ENCODE measurements around the gene CADM2. TPM values are rescaled to one million over a fixed set of nuclear protein-coding genes. Genes with fewer than 3 reads are reported as not detected.

CADM2 gene
- total RNA-seq, 2 donors from 2014 or later: 0.27 to 11.7 TPM

- TF ChIP-seq, protein P1, sequence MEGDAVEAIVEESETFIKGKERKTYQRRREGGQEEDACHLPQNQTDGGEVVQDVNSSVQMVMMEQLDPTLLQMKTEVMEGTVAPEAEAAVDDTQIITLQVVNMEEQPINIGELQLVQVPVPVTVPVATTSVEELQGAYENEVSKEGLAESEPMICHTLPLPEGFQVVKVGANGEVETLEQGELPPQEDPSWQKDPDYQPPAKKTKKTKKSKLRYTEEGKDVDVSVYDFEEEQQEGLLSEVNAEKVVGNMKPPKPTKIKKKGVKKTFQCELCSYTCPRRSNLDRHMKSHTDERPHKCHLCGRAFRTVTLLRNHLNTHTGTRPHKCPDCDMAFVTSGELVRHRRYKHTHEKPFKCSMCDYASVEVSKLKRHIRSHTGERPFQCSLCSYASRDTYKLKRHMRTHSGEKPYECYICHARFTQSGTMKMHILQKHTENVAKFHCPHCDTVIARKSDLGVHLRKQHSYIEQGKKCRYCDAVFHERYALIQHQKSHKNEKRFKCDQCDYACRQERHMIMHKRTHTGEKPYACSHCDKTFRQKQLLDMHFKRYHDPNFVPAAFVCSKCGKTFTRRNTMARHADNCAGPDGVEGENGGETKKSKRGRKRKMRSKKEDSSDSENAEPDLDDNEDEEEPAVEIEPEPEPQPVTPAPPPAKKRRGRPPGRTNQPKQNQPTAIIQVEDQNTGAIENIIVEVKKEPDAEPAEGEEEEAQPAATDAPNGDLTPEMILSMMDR (IDR thresholded peaks at IDR 0.05): no peak
- no peak for TF ChIP-seq POLR2AphosphoS5 (IDR thresholded peaks at IDR 0.05)
- TF ChIP-seq POLR2A (IDR thresholded peaks at IDR 0.05): no peak
- Histone ChIP-seq H3K27me3 (replicated peaks; ENCODE audit: insufficient read depth) (no peaks in the 10 kb centered on the region), H3K9me3 (no peaks in the 10 kb centered on the region), H3K4me3 (no peak overlapping the region), H3K4me1 (replicated peaks) (no peaks in the 10 kb centered on the region), H3K27ac (no peak overlapping the region), H3K36me3 (no peaks in the 10 kb centered on the region)
- no peak for DNase-seq (ENCODE audit: low spot score)
- 67% methylated on average over 7 of the region's 7 CpGs for WGBS
- intact Hi-C loops (cut with DNase I): no loop called here
Observed at GRCh38 chr3:85030052-85030451, 71.3 kb downstream of the CADM2 start.

DNA sequence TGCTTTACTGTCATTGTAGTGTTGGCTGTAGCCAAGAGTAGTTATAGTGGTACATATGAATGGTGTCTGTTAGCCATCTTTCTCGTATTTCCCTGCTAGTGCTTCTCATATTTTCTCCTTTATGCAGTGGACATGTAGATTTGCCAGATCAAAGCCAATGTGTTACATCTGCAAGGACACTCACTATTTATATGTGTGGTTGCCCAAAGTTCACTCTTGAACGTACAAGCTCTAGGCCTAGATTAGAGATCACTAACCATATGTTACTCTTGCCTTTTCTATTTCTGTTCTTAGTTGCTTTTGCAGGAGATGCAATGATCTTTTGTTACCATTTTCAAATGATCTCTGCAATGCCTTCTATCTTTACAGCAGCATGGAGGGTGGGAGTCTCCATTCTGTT, 78.4 kb downstream of the CADM2 start:
- DNase-seq (ENCODE audit: low spot score): no peak
- TF ChIP-seq POLR2A (IDR thresholded peaks at IDR 0.05) (no peak), POLR2AphosphoS5 (IDR thresholded peaks at IDR 0.05) (no peak)
- TF ChIP-seq, protein P1 (IDR thresholded peaks at IDR 0.05): no peak
- Histone ChIP-seq H3K9me3 (no peaks in the 10 kb centered on the region), H3K36me3 (no peaks in the 10 kb centered on the region), H3K4me1 (replicated peaks) (no peaks in the 10 kb centered on the region), H3K27ac (no peak overlapping the region), H3K4me3 (no peak overlapping the region), H3K27me3 (replicated peaks; ENCODE audit: insufficient read depth) (no peaks in the 10 kb centered on the region)
- WGBS: 88% methylated on average over 2 of the region's 2 CpGs
- intact Hi-C loops (cut with DNase I): no loop called here

DNA sequence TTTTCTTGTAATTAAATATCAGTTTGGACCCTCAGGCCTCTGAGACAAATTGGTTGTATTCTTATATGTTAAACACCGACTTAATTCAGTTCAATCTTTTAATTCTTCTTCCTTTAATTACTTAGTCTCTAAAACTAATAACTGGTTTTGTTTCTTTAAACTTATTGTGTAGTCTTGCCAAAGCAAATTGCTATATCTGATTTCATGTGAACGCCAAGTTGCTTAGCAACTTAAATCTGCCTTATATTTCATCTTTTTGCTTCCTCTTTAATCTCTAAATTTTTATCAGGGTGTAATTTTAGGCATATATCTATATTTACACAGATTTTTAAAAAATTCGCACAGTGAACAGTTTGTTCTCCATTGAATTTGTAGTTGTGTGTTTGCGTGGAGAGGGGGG, 82.2 kb downstream of the CADM2 start:
- Histone ChIP-seq H3K27me3 (replicated peaks; ENCODE audit: insufficient read depth) (no peaks in the 10 kb centered on the region), H3K4me1 (replicated peaks) (no peaks in the 10 kb centered on the region), H3K4me3 (no peak overlapping the region), H3K36me3 (no peaks in the 10 kb centered on the region), H3K27ac (no peak overlapping the region), H3K9me3 (no peaks in the 10 kb centered on the region)
- TF ChIP-seq POLR2A (IDR thresholded peaks at IDR 0.05) (no peak), POLR2AphosphoS5 (IDR thresholded peaks at IDR 0.05) (no peak)
- TF ChIP-seq, protein P1 (IDR thresholded peaks at IDR 0.05): no peak
- no peak for DNase-seq (ENCODE audit: low spot score)
- WGBS: 43% methylated on average over 4 of the region's 4 CpGs
- intact Hi-C loops (cut with DNase I): no loop called here

GRCh38 chr3:85041562-85042055, 82.8 kb downstream of the CADM2 start:
- Histone ChIP-seq H3K27me3 (replicated peaks; ENCODE audit: insufficient read depth) (no peaks in the 10 kb centered on the region), H3K4me3 (no peak overlapping the region), H3K9me3 (no peaks in the 10 kb centered on the region), H3K36me3 (no peaks in the 10 kb centered on the region), H3K27ac (no peak overlapping the region), H3K4me1 (replicated peaks) (no peaks in the 10 kb centered on the region)
- WGBS: 100% methylated on average over 2 of the region's 2 CpGs
- intact Hi-C loops (cut with DNase I): no loop called here
- TF ChIP-seq POLR2AphosphoS5 (IDR thresholded peaks at IDR 0.05): no peak
- TF ChIP-seq POLR2A (IDR thresholded peaks at IDR 0.05): no peak
- TF ChIP-seq, protein P1 (IDR thresholded peaks at IDR 0.05): no peak
- DNase-seq (ENCODE audit: low spot score): no peak

DNA sequence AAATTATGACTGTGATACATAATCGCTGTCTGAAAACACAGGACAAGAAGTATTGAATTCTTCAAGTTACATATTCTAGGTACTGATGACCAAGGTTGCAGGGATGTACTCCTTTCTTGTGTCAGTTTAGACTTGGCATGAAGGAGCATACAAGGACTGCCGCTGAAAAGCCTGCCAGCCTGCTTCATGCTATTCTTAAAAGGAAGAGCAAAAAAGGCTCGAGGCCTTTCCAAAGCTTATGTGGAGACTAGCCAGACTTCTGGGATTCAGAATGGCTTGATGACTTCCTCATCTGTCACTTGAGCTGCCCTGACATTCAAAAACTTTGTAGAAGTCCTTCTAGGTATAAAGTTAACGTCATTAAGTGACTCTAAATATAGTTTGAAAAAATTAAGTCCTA, 92.0 kb downstream of the CADM2 start:
- Histone ChIP-seq H3K4me3 (no peak overlapping the region), H3K36me3 (no peaks in the 10 kb centered on the region), H3K27ac (no peak overlapping the region), H3K27me3 (replicated peaks; ENCODE audit: insufficient read depth) (no peaks in the 10 kb centered on the region), H3K9me3 (no peaks in the 10 kb centered on the region), H3K4me1 (replicated peaks) (no peaks in the 10 kb centered on the region)
- WGBS: 85% methylated on average over 4 of the region's 4 CpGs
- no peak for DNase-seq (ENCODE audit: low spot score)
- intact Hi-C loops (cut with DNase I): no loop called here
- no peak for TF ChIP-seq POLR2A (IDR thresholded peaks at IDR 0.05)
- TF ChIP-seq, protein P1 (IDR thresholded peaks at IDR 0.05): no peak
- no peak for TF ChIP-seq POLR2AphosphoS5 (IDR thresholded peaks at IDR 0.05)

Measured in prostate gland (tissue), 2 donors.